HepG2 (cell line): ENCODE data around the gene IL26. TPM values are rescaled to one million over a fixed set of nuclear protein-coding genes. Genes with fewer than 3 reads are reported as not detected.

Experiments used
- ATAC-seq: fragments of 200-7000 bp; cut with Tn5 transposase; 3 replicates; pipeline ENCODE4 v1.9.1; 2020; ENCODE audit warnings: mild to moderate bottlenecking, moderate library complexity
- BruUV-seq: library from RNA; stranded (reverse); fragments of 400-500 nt; replicated peaks from 2 replicates; lab custom pipeline; 2021; lab: Mats Ljungman, UMichigan
- CTCF ChIA-PET: fragments of 300-600 bp; formaldehyde crosslinking; extraction: SDS; loops from one replicate; lab custom pipeline; 2021; ENCODE audit warnings: low total read pairs, inconsistent platforms, low intra/inter-chr PET ratio; lab: Yijun Ruan, JAX
- POLR2A ChIA-PET: fragments of 350-600 bp; sonication (Branson Sonifier 250); formaldehyde crosslinking; loops from one replicate; lab custom pipeline; 2020; ENCODE audit warnings: antibody characterized with exemption, inconsistent platforms; lab: Yijun Ruan, JAX
- DNase-seq: peaks from one replicate; pipeline ENCODE4 v3.0.0-alpha.2; 2015; ENCODE audit warnings: low spot score
- FAIRE-seq: peaks from 3 replicates; lab custom pipeline; 2011; peaks lifted over from hg19 to GRCh38; lab: Jason Lieb, UNC
- H2AFZ ChIP-seq: one replicate; pipeline ENCODE4 v1.6.1; 2011; ENCODE audit warnings: low read length, inconsistent platforms
- H3K27ac ChIP-seq: fragments of 300-600 bp; 3 replicates; pipeline ENCODE4 v1.8.0; 2011; ENCODE audit warnings: mixed run types, mild to moderate bottlenecking, mixed read lengths, low read length, inconsistent platforms; ENCODE audit not compliant: insufficient read depth; ENCODE audit errors: extremely low read length
- H3K27me3 ChIP-seq, 2 experiments: fragments of 200-600 bp in 1 of 2; 2 replicates in 1 of 2; 3 replicates in 1 of 2; pipeline versions ENCODE4 v1.6.0 to v1.8.0; 2011; ENCODE audit warnings: low read length in 2 of 2, mild to moderate bottlenecking in 2 of 2, moderate library complexity in 2 of 2, inconsistent platforms in 1 of 2; ENCODE audit not compliant: insufficient read depth in 2 of 2, control insufficient read depth in 1 of 2
- H3K36me3 ChIP-seq, 2 experiments: fragments of 200-600 bp in 1 of 2; replicated peaks in 1 of 2; 2 replicates in 1 of 2; 3 replicates in 1 of 2; pipeline versions ENCODE4 v1.5.1 to v1.8.0; 2011; ENCODE audit warnings: low read length in 2 of 2, inconsistent platforms in 1 of 2; ENCODE audit not compliant: insufficient read depth in 2 of 2, control insufficient read depth in 1 of 2
- H3K4me1 ChIP-seq: 2 replicates; pipeline ENCODE4 v1.5.1; 2012; ENCODE audit warnings: low read length, inconsistent platforms; ENCODE audit not compliant: insufficient read depth
- H3K4me2 ChIP-seq: 2 replicates; pipeline ENCODE4 v1.6.0; 2011; ENCODE audit warnings: low read depth, low read length, inconsistent platforms
- H3K4me3 ChIP-seq, 3 experiments: fragments of 200-600 bp in 1 of 3; sonication (generic), shearing (Covaris generic) in 1 of 3; replicated peaks in 1 of 3; 2 replicates each; pipeline ENCODE4 v1.5.1; 2011 to 2016; ENCODE audit warnings: low read length in 3 of 3, inconsistent platforms in 2 of 3, low read depth in 2 of 3, mild to moderate bottlenecking in 2 of 3, control low read depth in 1 of 3, mixed read lengths in 1 of 3; ENCODE audit not compliant: insufficient read depth in 1 of 3
- H3K79me2 ChIP-seq: one replicate; pipeline ENCODE4 v1.6.1; 2011; ENCODE audit warnings: low read length, inconsistent platforms; ENCODE audit not compliant: insufficient read depth
- H3K9ac ChIP-seq: 2 replicates; pipeline ENCODE4 v1.6.0; 2011; ENCODE audit warnings: mild to moderate bottlenecking, low read depth, low read length, inconsistent platforms; ENCODE audit not compliant: insufficient read depth
- H3K9me3 ChIP-seq: 2 replicates; pipeline ENCODE4 v1.5.1; 2012; ENCODE audit warnings: mild to moderate bottlenecking, low read length
- H4K20me1 ChIP-seq: 2 replicates; pipeline ENCODE4 v1.6.0; 2011; ENCODE audit warnings: inconsistent platforms, mild to moderate bottlenecking, low read length, moderate library complexity; ENCODE audit not compliant: insufficient read depth
- ATF2 ChIP-seq: sonication (generic); formaldehyde crosslinking; IDR thresholded peaks from 2 replicates; pipeline ENCODE4 v1.4.0; 2020; ENCODE audit warnings: missing genetic modification reagents
- ATF7-NPFF ChIP-seq: sonication (generic); formaldehyde crosslinking; IDR thresholded peaks from 2 replicates; pipeline ENCODE4 v1.8.1; 2023; ENCODE audit warnings: mild to moderate bottlenecking, low read depth, missing genetic modification reagents, moderate library complexity
- CEBPB ChIP-seq: IDR thresholded peaks from 2 replicates; pipeline ENCODE4 v1.6.1; 2011; ENCODE audit warnings: low read depth, low read length, improper control_type of control experiment, borderline replicate concordance
- CHD4 ChIP-seq: fragments of 200-600 bp; sonication (generic); IDR thresholded peaks from 2 replicates; pipeline ENCODE4 v1.7.0; 2017; ENCODE audit warnings: mild to moderate bottlenecking, low read length, borderline replicate concordance
- ELK4 ChIP-seq: sonication (generic); formaldehyde crosslinking; IDR thresholded peaks from 2 replicates; pipeline ENCODE4 v1.9.0; 2021; ENCODE audit warnings: missing genetic modification reagents, borderline replicate concordance
- ETV5 ChIP-seq: IDR thresholded peaks from 2 replicates; pipeline ENCODE4 v1.6.1; 2018; ENCODE audit warnings: missing biosample characterization, missing genetic modification reagents, inconsistent platforms, borderline replicate concordance
- HIVEP1 ChIP-seq: sonication (generic); formaldehyde crosslinking; IDR thresholded peaks from 2 replicates; pipeline ENCODE4 v1.4.0; 2020; ENCODE audit warnings: mild to moderate bottlenecking, missing genetic modification reagents
- HNRNPL ChIP-seq: fragments of 200-400 bp; formaldehyde crosslinking; IDR thresholded peaks from 2 replicates; pipeline ENCODE4 v1.6.1; 2017; ENCODE audit warnings: mild to moderate bottlenecking, low read depth, low read length
- KLF9 ChIP-seq: IDR thresholded peaks from 2 replicates; pipeline ENCODE4 v1.6.1; 2016; ENCODE audit warnings: low read depth
- MEF2D ChIP-seq: sonication (generic); formaldehyde crosslinking; IDR thresholded peaks from 2 replicates; pipeline ENCODE4 v1.5.1; 2020; ENCODE audit warnings: mild to moderate bottlenecking, missing genetic modification reagents
- NCOA2 ChIP-seq: sonication (generic); formaldehyde crosslinking; IDR thresholded peaks from 2 replicates; pipeline ENCODE4 v1.8.0; 2022; ENCODE audit warnings: inconsistent platforms
- NCOR1 ChIP-seq: fragments of 200-600 bp; sonication (generic); IDR thresholded peaks from 2 replicates; pipeline ENCODE4 v1.7.0; 2017; ENCODE audit warnings: antibody characterized with exemption, low read length, borderline replicate concordance
- PAX8 ChIP-seq: sonication (generic); formaldehyde crosslinking; IDR thresholded peaks from 2 replicates; pipeline ENCODE4 v1.8.0; 2022; ENCODE audit warnings: mild to moderate bottlenecking, missing genetic modification reagents, borderline replicate concordance
- ZNF124 ChIP-seq: sonication (generic); formaldehyde crosslinking; IDR thresholded peaks from 2 replicates; pipeline ENCODE4 v1.4.0; 2020; ENCODE audit warnings: missing genetic modification reagents
- ZNF207 ChIP-seq: fragments of 450-650 bp; IDR thresholded peaks from 2 replicates; pipeline ENCODE4 v1.6.1; 2016; ENCODE audit warnings: antibody characterized with exemption, borderline replicate concordance
- ZNF225 ChIP-seq: sonication (generic); formaldehyde crosslinking; IDR thresholded peaks from 2 replicates; pipeline ENCODE4 v1.4.0; 2020; ENCODE audit warnings: mild to moderate bottlenecking, missing genetic modification reagents
- ZNF251 ChIP-seq: sonication (generic); formaldehyde crosslinking; IDR thresholded peaks from 2 replicates; pipeline ENCODE4 v1.9.0; 2021; ENCODE audit warnings: mild to moderate bottlenecking, missing genetic modification reagents
- ZSCAN30 ChIP-seq: sonication (generic); formaldehyde crosslinking; IDR thresholded peaks from 2 replicates; pipeline ENCODE4 v1.5.0; 2020; ENCODE audit warnings: mild to moderate bottlenecking, missing genetic modification reagents
- in situ Hi-C: cut with HindIII; loops from 2 replicates; pipeline ENCODE4 v1.10.0; 2017; ENCODE audit warnings: low pct_unique_long_range_greater_than_20kb; ENCODE audit not compliant: extremely low pct_ligation_motif_present
- intact Hi-C: fragments of 100-400 bp; cut with micrococcal nuclease; formaldehyde crosslinking; loops from one replicate; pipeline ENCODE4 v1.10.0; 2022; ENCODE audit not compliant: unreplicated experiment
- polyA plus RNA-seq, 8 experiments: library from polyadenylated mRNA; depleted of rRNA in 3 of 8; stranded (reverse) in 7 of 8; unstranded in 1 of 8; fragments of >200 nt; fragmentation: Illumina TruSeq in 4 of 8; extraction: Trizol in 4 of 8; gene quantifications; 2 replicates each; pipeline versions ENCODE4 v1.2.1 to v1.2.3, GENCODE V29; 2011 to 2016; ENCODE audit warnings: low read depth in 4 of 8, missing spikeins in 1 of 8, mixed read lengths in 1 of 8; ENCODE audit not compliant: insufficient read depth in 1 of 8
- total RNA-seq, 5 experiments: library from RNA; depleted of rRNA; stranded (reverse); fragments of >200 nt; fragmentation: Illumina TruSeq; extraction: Trizol; gene quantifications; 2 replicates each; pipeline ENCODE4 v1.2.3, GENCODE V29; 2016; ENCODE audit warnings: low read depth in 1 of 5
- TF ChIP-seq, protein P1 (sequence below): IDR thresholded peaks from 2 replicates; pipeline ENCODE4 v1.6.1; 2016

The IL26 gene
- total and polyA plus RNA-seq, 2 of the 13 experiments (the other 11 are each of a cell fraction or from before 2014, with no cell fraction given) = not detected

GRCh38 chr12:68225576-68226476 lies at the start of gene IL26 (continued):
- TF ChIP-seq, protein P1, sequence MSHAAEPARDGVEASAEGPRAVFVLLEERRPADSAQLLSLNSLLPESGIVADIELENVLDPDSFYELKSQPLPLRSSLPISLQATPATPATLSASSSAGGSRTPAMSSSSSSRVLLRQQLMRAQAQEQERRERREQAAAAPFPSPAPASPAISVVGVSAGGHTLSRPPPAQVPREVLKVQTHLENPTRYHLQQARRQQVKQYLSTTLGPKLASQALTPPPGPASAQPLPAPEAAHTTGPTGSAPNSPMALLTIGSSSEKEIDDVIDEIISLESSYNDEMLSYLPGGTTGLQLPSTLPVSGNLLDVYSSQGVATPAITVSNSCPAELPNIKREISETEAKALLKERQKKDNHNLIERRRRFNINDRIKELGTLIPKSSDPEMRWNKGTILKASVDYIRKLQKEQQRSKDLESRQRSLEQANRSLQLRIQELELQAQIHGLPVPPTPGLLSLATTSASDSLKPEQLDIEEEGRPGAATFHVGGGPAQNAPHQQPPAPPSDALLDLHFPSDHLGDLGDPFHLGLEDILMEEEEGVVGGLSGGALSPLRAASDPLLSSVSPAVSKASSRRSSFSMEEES = no peak
- TF ChIP-seq CEBPB (no peak), HIVEP1 (CRISPR knock-in tag) (no peak), KLF9 (CRISPR knock-in tag) (no peak), HNRNPL (no peak), ZNF124 (CRISPR knock-in tag) (no peak), MEF2D (CRISPR knock-in tag) (no peak), ZNF251 (CRISPR knock-in tag) (no peak), ZSCAN30 (no peak)

DNA sequence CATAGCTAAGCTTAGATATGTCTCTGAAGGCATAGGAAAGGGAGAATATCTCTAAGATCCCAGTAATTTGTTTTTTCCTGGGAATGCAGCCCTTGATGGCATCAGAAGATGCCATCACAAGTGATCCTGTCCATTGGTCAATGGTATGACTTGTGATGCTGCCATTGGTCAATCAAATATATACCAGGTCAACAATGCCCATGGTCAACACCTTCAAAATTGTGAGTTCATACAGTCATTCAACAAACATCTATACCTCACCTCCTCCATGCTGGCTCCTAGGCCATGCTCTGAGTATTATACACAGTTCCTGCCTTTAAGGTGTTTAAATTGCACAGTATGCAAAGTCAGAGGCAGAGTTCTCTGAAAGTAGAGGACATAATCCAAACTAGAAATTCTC lies 47.1 kb upstream of the IL26 start:
- Histone ChIP-seq H2AFZ (no peak overlapping the region), H3K27me3 (peaks cover 0 to 4% of the 10 kb centered on the region in 2 experiments; a peak in 1 of 5 replicates), H3K36me3 (no peaks in the 10 kb centered on the region), H4K20me1 (no peaks in the 10 kb centered on the region), H3K27ac (no peak overlapping the region), H3K4me3 (no peak overlapping the region), H3K9ac (no peak overlapping the region), H3K4me1 (no peaks in the 10 kb centered on the region), H3K79me2 (no peaks in the 10 kb centered on the region), H3K4me2 (no peak overlapping the region), H3K9me3 (no peaks in the 10 kb centered on the region)
- in situ Hi-C loops (no loop called here), intact Hi-C loops (no loop called here)
- FAIRE-seq (no peak), ATAC-seq (no peak), DNase-seq (no peak)
- ChIA-PET POLR2A (no interaction called here), CTCF (no interaction called here)
- no TSS peak for BruUV-seq
- no peak for TF ChIP-seq ZNF225 (CRISPR knock-in tag)
- no peak for TF ChIP-seq ELK4 (CRISPR knock-in tag)
- TF ChIP-seq NCOR1 = no peak
- no peak for TF ChIP-seq ETV5 (CRISPR knock-in tag)
- no peak for TF ChIP-seq CHD4
- TF ChIP-seq ATF7-NPFF (CRISPR knock-in tag) = no peak
- TF ChIP-seq ATF2 (CRISPR knock-in tag) = no peak
- TF ChIP-seq NCOA2 (CRISPR knock-in tag) = no peak
- TF ChIP-seq ZNF207 = no peak
- TF ChIP-seq PAX8 = no peak
